Smooth muscle cell (in vitro differentiated cells): ENCODE measurements around the gene INPP5J. TPM values are rescaled to one million over a fixed set of nuclear protein-coding genes. Genes with fewer than 3 reads are reported as not detected.

ENCODE experiments used
- DNase-seq: peaks from one replicate; lab custom pipeline; 2025; ENCODE audit not compliant: unreplicated experiment; lab: John Stamatoyannopoulos, UW
- H2AFZ ChIP-seq: fragments of 200-600 bp; sonication (generic); 2 replicates; pipeline ENCODE4 v1.6.0; 2016; ENCODE audit warnings: antibody characterized with exemption, low read depth, mild to moderate bottlenecking
- H3F3A ChIP-seq: fragments of 200-600 bp; sonication (generic); 2 replicates; pipeline ENCODE4 v1.6.0; 2017; ENCODE audit warnings: antibody characterized with exemption, low read depth
- H3K27ac ChIP-seq: fragments of 200-600 bp; sonication (generic); 2 replicates; pipeline ENCODE4 v1.5.1; 2016; ENCODE audit warnings: low read depth, mild to moderate bottlenecking
- H3K27me3 ChIP-seq: fragments of 200-600 bp; sonication (generic); 2 replicates; pipeline ENCODE4 v1.6.1; 2016; ENCODE audit warnings: low read depth, mild to moderate bottlenecking
- H3K36me3 ChIP-seq: fragments of 200-600 bp; sonication (generic); 2 replicates; pipeline ENCODE4 v1.5.1; 2016; ENCODE audit warnings: low read depth
- H3K4me1 ChIP-seq: fragments of 200-600 bp; sonication (generic); 2 replicates; pipeline ENCODE4 v1.5.1; 2016; ENCODE audit warnings: low read depth
- H3K4me2 ChIP-seq: fragments of 200-600 bp; sonication (generic); 2 replicates; pipeline ENCODE4 v1.6.0; 2016; ENCODE audit warnings: mild to moderate bottlenecking
- H3K4me3 ChIP-seq: fragments of 200-600 bp; sonication (generic); 2 replicates; pipeline ENCODE4 v1.5.1; 2016; ENCODE audit warnings: mild to moderate bottlenecking
- H3K79me2 ChIP-seq: fragments of 200-600 bp; sonication (generic); 2 replicates; pipeline ENCODE4 v1.6.0; 2016; ENCODE audit warnings: low read depth, mild to moderate bottlenecking
- H3K9ac ChIP-seq: fragments of 200-600 bp; sonication (generic); 2 replicates; pipeline ENCODE4 v1.6.0; 2016; ENCODE audit warnings: low read depth
- H3K9me3 ChIP-seq: fragments of 200-600 bp; sonication (generic); replicated peaks from 2 replicates; pipeline ENCODE4 v1.5.1; 2016; ENCODE audit warnings: low read depth
- H4K20me1 ChIP-seq: fragments of 200-600 bp; sonication (generic); 2 replicates; pipeline ENCODE4 v1.6.0; 2016; ENCODE audit warnings: low read depth
- WGBS: methylation state at CpG from one replicate; pipeline ENCODE4 v1.1.7; 2016; ENCODE audit warnings: low lambda C conversion rate; 5-methylcytosine and 5-hydroxymethylcytosine counted together
- polyA plus RNA-seq: library from polyadenylated mRNA; unstranded; fragments of >200 nt; fragmentation: Nextera tagmentation; extraction: Ambion mirVana; gene quantifications from 2 replicates; pipeline ENCODE4 v1.2.1, GENCODE V29; 2016
- total RNA-seq: library from RNA; depleted of rRNA; stranded (reverse); fragments of >200 nt; gene quantifications from 2 replicates; pipeline ENCODE4 v1.2.3, GENCODE V29; 2014
- TF ChIP-seq, protein P1 (sequence below): fragments of 200-600 bp; sonication (generic); IDR thresholded peaks from 2 replicates; pipeline ENCODE4 v1.5.1; 2017; ENCODE audit warnings: borderline replicate concordance, mild to moderate bottlenecking, antibody characterized with exemption; ENCODE audit not compliant: insufficient read depth, poor library complexity, severe bottlenecking

The INPP5J gene
- total and polyA plus RNA-seq, 2 experiments from 2014 or later, result 0.66 to 1.2 TPM

DNA sequence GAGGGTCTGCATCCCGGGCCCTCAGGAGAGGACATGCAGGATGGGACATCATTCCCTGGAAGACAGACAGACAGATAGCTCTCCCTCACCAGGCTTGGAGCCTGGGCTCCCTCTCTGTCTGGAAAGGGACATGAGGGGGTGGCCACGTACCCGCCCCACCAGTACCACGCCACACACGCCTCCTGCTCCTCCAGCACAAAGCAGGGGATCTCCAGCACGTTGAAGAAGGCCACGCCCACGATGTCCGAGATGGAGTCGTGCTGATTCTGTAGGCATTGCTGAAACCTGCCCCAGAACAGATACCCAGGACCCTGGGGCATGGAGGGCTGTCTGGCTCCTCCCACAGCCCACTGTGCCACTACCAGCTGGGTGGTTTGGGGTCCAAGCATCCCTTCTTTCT, 15.4 kb downstream of the INPP5J start:
- Histone ChIP-seq H3K4me3 (no peak overlapping the region), H3K27me3 (peaks cover 26% of the 10 kb centered on the region), H3F3A (no peaks in the 10 kb centered on the region), H3K27ac (no peak overlapping the region), H3K36me3 (no peaks in the 10 kb centered on the region), H3K9me3 (no peaks in the 10 kb centered on the region), H3K79me2 (no peaks in the 10 kb centered on the region), H3K9ac (no peak overlapping the region), H2AFZ (no peak overlapping the region), H4K20me1 (no peaks in the 10 kb centered on the region), H3K4me1 (peaks cover 6% of the 10 kb centered on the region), H3K4me2 (no peak overlapping the region)
- 85% methylated on average over 10 of the region's 10 CpGs for WGBS
- TF ChIP-seq, protein P1, sequence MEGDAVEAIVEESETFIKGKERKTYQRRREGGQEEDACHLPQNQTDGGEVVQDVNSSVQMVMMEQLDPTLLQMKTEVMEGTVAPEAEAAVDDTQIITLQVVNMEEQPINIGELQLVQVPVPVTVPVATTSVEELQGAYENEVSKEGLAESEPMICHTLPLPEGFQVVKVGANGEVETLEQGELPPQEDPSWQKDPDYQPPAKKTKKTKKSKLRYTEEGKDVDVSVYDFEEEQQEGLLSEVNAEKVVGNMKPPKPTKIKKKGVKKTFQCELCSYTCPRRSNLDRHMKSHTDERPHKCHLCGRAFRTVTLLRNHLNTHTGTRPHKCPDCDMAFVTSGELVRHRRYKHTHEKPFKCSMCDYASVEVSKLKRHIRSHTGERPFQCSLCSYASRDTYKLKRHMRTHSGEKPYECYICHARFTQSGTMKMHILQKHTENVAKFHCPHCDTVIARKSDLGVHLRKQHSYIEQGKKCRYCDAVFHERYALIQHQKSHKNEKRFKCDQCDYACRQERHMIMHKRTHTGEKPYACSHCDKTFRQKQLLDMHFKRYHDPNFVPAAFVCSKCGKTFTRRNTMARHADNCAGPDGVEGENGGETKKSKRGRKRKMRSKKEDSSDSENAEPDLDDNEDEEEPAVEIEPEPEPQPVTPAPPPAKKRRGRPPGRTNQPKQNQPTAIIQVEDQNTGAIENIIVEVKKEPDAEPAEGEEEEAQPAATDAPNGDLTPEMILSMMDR, result no peak
- no peak for DNase-seq

DNA sequence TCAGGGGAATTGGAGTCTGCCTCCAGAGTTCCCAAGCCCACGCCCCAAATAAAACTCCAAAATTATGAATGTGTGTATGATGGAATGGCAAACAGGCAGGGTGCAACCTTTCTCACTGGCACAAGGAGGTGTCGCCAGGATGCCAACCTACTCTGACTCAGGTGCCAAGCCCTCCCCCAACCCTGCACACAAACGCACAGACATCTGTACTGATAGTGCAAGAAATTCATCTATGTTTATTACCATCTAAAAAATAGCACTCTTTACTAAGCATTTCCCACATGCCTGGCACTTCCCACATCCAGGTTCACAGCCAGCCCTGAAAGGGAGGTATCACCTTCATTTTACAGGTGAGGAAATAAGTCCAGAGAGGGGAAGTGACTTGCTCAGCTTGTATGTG, 16.3 kb downstream of the INPP5J start:
- Histone ChIP-seq H3K27me3 (peaks cover 26% of the 10 kb centered on the region), H3K4me2 (no peak overlapping the region), H3K9me3 (no peaks in the 10 kb centered on the region), H3K36me3 (no peaks in the 10 kb centered on the region), H3F3A (no peaks in the 10 kb centered on the region), H3K79me2 (no peaks in the 10 kb centered on the region), H3K27ac (no peak overlapping the region), H3K4me1 (peaks cover 6% of the 10 kb centered on the region), H3K9ac (no peak overlapping the region), H2AFZ (no peak overlapping the region), H4K20me1 (no peaks in the 10 kb centered on the region), H3K4me3 (no peak overlapping the region)
- DNase-seq, result no peak
- WGBS, result 85% methylated on average over 3 of the region's 3 CpGs
- TF ChIP-seq, protein P1, result no peak

DNA sequence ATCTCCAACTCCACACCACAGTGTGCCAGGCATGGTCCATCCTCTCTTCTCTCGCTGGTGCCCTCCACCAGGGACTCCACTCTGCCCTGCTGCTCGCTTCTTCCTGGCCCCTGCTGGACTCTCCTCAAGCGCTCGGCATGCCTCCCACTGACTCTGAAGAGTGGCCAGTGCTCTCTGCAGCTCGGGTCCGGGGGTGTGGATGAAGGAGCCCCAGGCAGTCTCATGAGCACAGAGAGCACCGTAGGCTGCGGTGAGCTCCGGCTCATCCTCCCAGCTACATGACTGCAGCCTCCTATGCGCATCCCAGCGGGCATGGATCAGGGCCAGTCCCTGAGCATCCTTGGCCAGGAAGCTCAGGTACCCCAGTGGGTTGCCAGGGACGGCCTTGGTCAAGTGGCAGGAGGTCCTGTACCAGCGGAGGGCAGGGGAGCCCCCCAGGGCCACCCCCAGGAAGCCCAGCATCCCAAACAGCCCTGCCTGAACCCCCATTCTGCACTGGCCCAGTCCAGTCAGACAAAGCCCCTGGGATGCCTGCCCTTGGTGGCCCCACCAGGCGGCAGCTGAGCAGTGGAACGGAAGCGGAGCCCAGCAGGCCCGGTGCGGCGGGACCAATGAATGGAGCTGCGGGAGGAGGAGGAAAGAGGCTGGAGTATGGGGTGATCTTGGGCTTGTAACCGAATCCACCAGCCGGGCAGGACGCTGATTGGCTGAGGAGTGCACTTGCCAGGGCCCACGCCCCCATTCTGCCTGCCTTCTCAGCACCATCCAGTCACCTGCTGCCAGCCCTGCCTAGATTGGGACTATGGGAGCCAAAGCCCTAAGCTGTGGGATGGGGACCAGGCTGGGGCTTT, 17.3 kb downstream of the INPP5J start, which contains the start of gene PLA2G3:
Gene PLA2G3, minus strand, starts transcription at position 643 of the 851 bp plus-strand sequence. Its CDS starts 154 bp downstream, at position 489.
- Histone ChIP-seq H3K27me3 (peaks cover 26% of the 10 kb centered on the region), H3K4me2 (no peak within 1 kb of the TSS), H3K9ac (no peak within 1 kb of the TSS), H3F3A (no peaks in the 10 kb centered on the region), H3K36me3 (no peaks in the 10 kb centered on the region), H3K4me1 (peaks cover 6% of the 10 kb centered on the region), H4K20me1 (no peaks in the 10 kb centered on the region), H3K4me3 (no peak within 1 kb of the TSS), H2AFZ (no peak within 1 kb of the TSS), H3K79me2 (no peaks in the 10 kb centered on the region), H3K27ac (no peak within 1 kb of the TSS), H3K9me3 (no peaks in the 10 kb centered on the region)
- WGBS, result 12% methylated on average over 23 of the region's 24 CpGs
- DNase-seq, result no peak
- TF ChIP-seq, protein P1, result no peak
